PFSK-1 (cell line): Measurements from ENCODE around the gene PHF24.

Source experiments
- FOXP2 ChIP-seq: optimal IDR thresholded peaks from 2 replicates; pipeline ENCODE3; 2011; ENCODE audit warnings: borderline replicate concordance, control low read depth, inconsistent platforms; ENCODE audit not compliant: insufficient read depth; ENCODE audit errors: extremely low read length, extremely low read depth
- POLR2AphosphoS5 ChIP-seq: IDR thresholded peaks from 2 replicates; pipeline ENCODE4 v1.6.1; 2012; ENCODE audit warnings: low read depth, mild to moderate bottlenecking, control low read depth, low read length, moderate library complexity
- REST ChIP-seq, 2 experiments: IDR thresholded peaks; 2 replicates each; pipeline versions ENCODE4 v1.6.1 to v1.8.0; 2011 to 2012; ENCODE audit warnings: low read depth in 2 of 2, low read length in 2 of 2, control low read depth in 1 of 2, inconsistent platforms in 1 of 2, mild to moderate bottlenecking in 1 of 2, moderate library complexity in 1 of 2; ENCODE audit not compliant: insufficient read depth in 1 of 2
- SIN3A ChIP-seq: IDR thresholded peaks from 2 replicates; pipeline ENCODE4 v1.6.1; 2012; ENCODE audit warnings: mild to moderate bottlenecking, low read length, moderate library complexity, borderline replicate concordance; ENCODE audit not compliant: insufficient read depth
- TAF1 ChIP-seq: IDR thresholded peaks from 2 replicates; pipeline ENCODE4 v1.6.1; 2012; ENCODE audit warnings: low read length, control low read depth, borderline replicate concordance; ENCODE audit not compliant: insufficient read depth

Gene PHF24

DNA sequence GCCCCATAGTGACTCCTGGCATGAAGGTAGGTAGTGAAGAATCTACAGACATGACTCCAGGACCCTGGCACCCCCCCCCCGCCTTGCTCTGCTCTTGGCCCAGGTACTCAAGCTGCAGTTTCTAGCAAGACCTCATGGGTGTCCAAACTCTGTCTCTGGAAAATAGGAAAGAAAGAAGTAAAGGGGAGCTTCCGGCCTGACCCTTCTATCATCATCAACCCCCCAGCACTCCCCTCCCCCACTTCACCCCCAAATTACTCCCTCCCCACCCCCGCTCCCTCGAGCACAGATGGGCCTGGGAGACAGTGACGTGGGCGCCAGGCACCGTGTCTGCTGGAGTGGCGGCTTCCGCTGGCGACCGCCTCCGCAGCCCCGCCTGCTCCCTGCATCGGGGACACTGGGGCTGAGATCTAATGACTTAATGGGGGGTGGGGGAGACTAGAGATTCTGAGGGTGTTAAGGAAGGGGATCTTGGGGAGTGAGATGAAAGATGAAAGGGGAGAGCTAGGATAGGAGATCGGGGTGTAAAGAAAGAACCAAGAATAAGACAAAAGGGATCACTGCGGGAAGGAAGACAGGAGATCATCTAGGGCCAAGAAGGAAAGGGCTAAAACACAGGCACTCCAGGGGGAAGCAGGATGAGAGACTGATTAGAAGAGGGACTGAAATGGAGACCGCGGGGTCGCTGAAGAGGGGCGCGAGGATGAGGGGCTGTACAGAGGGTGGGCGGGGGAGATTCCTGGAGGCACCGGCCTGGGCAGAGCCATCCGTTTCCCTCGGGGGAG is 30.3 kb downstream of the PHF24 start:
- no peak for TF ChIP-seq POLR2AphosphoS5
- no peak for TF ChIP-seq FOXP2
- no peak for TF ChIP-seq REST (IDR thresholded peaks at IDR 0.05; ENCODE audit: insufficient read depth in 1 of 2, low read depth in 2 of 2, low read length in 2 of 2)

- TF ChIP-seq TAF1: no peak
- no peak for TF ChIP-seq POLR2AphosphoS5
- TF ChIP-seq FOXP2: no peak
- no peak for TF ChIP-seq REST (IDR thresholded peaks at IDR 0.05; ENCODE audit: insufficient read depth in 1 of 2, low read depth in 2 of 2, low read length in 2 of 2)
- TF ChIP-seq SIN3A: no peak
Measured at GRCh38 chr9:34989003-34989945, 31.2 kb downstream of the PHF24 start, which contains the start of gene DNAJB5. Gene DNAJB5 (plus strand): TSS chr9:34989745. CDS start chr9:34990631, 886 bp downstream.

DNA sequence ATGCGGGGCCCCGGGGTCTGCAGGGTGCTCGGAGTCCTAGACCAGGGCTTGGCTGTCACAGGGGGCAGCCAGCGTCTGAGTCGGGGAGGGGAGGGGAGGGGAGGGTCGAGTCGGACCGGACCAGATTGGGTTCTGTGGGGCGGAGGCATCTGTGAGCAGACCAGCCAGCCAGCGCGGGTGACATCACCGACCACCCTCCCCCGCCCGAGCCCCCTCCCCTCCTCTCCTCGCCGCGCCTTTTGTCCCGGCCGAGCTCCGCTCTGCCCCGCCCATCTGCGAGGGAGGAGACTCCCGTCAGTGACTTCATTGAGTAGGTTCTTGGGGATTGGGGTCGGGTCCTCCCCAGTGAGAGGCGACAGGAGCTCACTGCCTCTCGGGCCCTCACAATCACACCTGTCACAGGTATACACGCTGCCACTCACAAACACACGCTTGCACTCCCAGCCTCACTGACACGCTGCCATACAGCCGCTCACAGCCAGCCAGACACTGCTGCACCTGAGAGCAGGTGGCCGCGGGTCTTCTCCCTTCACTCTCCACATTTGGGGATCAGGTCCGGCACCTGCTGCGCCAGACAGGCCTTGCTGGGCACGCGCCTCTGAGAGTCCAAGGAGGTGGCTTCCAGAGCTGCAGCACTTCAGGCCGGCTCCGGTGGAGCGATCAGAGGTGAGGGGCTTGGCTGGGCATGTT is 32.0 kb downstream of the PHF24 start:
- TF ChIP-seq SIN3A (no peak), FOXP2 (no peak), POLR2AphosphoS5 (no peak), TAF1 (no peak), REST (IDR thresholded peaks at IDR 0.05; ENCODE audit: insufficient read depth in 1 of 2, low read depth in 2 of 2, low read length in 2 of 2) (no peak)

DNA sequence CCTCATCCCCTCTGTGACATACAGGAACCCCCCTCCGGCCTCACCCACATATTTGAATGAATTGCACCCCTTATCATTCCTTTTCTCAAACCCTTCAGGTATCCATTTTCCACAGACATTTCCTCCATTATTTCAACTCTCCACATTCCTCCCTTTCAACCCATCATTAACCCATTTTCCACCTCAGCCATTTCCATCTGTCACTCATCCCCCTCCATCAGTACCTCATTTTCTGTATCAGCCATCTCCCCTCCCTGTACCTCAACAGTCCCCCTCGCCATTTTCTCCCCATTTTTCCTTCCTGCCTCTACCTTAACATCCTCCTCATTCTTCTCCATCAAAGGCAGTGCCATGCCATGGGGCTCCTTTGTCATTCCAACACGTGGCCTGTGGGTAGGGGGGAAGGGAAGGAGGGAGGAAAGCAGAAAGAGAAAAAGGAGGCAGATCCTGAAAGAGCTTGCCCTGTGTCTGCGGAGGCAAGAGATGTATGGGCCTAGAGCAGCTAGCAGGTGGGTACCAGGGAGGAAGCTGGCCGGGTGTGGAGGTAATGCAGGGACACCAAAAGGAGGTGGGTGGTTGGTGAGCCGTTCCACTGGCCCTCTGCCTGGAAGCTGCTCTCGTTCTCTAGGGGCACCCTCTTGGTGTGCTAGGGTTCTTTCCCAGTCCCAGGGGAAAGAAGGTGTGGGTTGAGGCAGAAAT is 33.0 kb downstream of the PHF24 start:
- TF ChIP-seq POLR2AphosphoS5 (no peak), SIN3A (no peak), TAF1 (no peak), REST (IDR thresholded peaks at IDR 0.05; ENCODE audit: insufficient read depth in 1 of 2, low read depth in 2 of 2, low read length in 2 of 2) (no peak), FOXP2 (no peak)
